HG02852 (cell line): ENCODE measurements around the gene OCRL.
A peak's percentile ranks its signal among the peaks of the same experiment; 100 is the strongest.

Experiments
- ATAC-seq: cut with Tn5 transposase; IDR thresholded peaks from one replicate; pipeline ENCODE4 v1.9.1; 2021; ENCODE audit warnings: mild to moderate bottlenecking, moderate library complexity; ENCODE audit not compliant: unreplicated experiment

Gene OCRL

GRCh38 chrX:129631849-129632248 is 91.8 kb downstream of the OCRL start:
- no peak for ATAC-seq

GRCh38 chrX:129632443-129632842 is 92.4 kb downstream of the OCRL start:
- no peak for ATAC-seq

- ATAC-seq = no peak
Observed at GRCh38 chrX:129634541-129634940, 94.5 kb downstream of the OCRL start.

GRCh38 chrX:129636175-129636681 is 96.2 kb downstream of the OCRL start:
- ATAC-seq = no peak

- peak; percentile 85 for ATAC-seq
Observed at GRCh38 chrX:129637217-129638109, 97.4 kb downstream of the OCRL start.

GRCh38 chrX:129638917-129639316 is 98.9 kb downstream of the OCRL start:
- ATAC-seq = no peak

GRCh38 chrX:129640737-129641136 is 100.7 kb downstream of the OCRL start:
- no peak for ATAC-seq

- no peak for ATAC-seq
Observed at GRCh38 chrX:129641469-129641868, 101.4 kb downstream of the OCRL start.

GRCh38 chrX:129641941-129642340 is 101.9 kb downstream of the OCRL start:
- ATAC-seq = no peak
